Glutamatergic neuron (in vitro differentiated cells): ENCODE results near the gene DSC2. TPM values are rescaled to one million over a fixed set of nuclear protein-coding genes. Genes with fewer than 3 reads are reported as not detected.
A peak's percentile ranks its signal among the peaks of the same experiment; 100 is the strongest.
"Not testable (repeated sequence)": the region's sequence is repeated elsewhere in the genome, so short reads cannot be mapped to it uniquely, and the experiment has no call there.

Experiments
- DNase-seq: peaks from one replicate; pipeline ENCODE4 v3.0.0; 2022
- H3K27ac Mint-ChIP-seq: one replicate; pipeline ENCODE4 v1.8.0; 2020; ENCODE audit warnings: mild to moderate bottlenecking, mixed read lengths, inconsistent platforms; ENCODE audit not compliant: unreplicated experiment
- H3K27me3 Mint-ChIP-seq: one replicate; pipeline ENCODE4 v1.8.0; 2020; ENCODE audit warnings: mild to moderate bottlenecking, moderate library complexity, mixed read lengths, inconsistent platforms; ENCODE audit not compliant: unreplicated experiment
- H3K36me3 Mint-ChIP-seq: one replicate; pipeline ENCODE4 v1.8.0; 2020; ENCODE audit warnings: mild to moderate bottlenecking, mixed read lengths, inconsistent platforms; ENCODE audit not compliant: unreplicated experiment
- H3K4me1 Mint-ChIP-seq: one replicate; pipeline ENCODE4 v1.8.0; 2020; ENCODE audit warnings: mild to moderate bottlenecking, low read depth, mixed read lengths, inconsistent platforms; ENCODE audit not compliant: unreplicated experiment
- H3K4me3 Mint-ChIP-seq: one replicate; pipeline ENCODE4 v1.8.0; 2020; ENCODE audit warnings: mild to moderate bottlenecking, mixed read lengths, inconsistent platforms; ENCODE audit not compliant: unreplicated experiment
- H3K9me3 Mint-ChIP-seq: one replicate; pipeline ENCODE4 v1.8.0; 2020; ENCODE audit warnings: mild to moderate bottlenecking, moderate library complexity, mixed read lengths, inconsistent platforms; ENCODE audit not compliant: unreplicated experiment
- CTCF ChIP-seq: fragments of 200-600 bp; sonication (generic); IDR thresholded peaks from one replicate; pipeline ENCODE4 v1.5.0; 2021; ENCODE audit not compliant: partially characterized antibody, unreplicated experiment
- total RNA-seq: library from RNA; stranded (reverse); fragmentation: NEBNext Ultra II Directional; extraction: Animal tissue kit (Norgen Biotek cat#: 25700); gene quantifications from one replicate; pipeline ENCODE4 v1.2.1, GENCODE V29; 2021; ENCODE audit not compliant: unreplicated experiment

DSC2 gene
- total RNA-seq, 1 donor from 2014 or later, result 31.4 TPM

- peak overlapping the region; percentile 93 for H3K4me3 Mint-ChIP-seq
- TF ChIP-seq CTCF, result no peak
- H3K4me1 Mint-ChIP-seq, result peaks cover 2% of the 10 kb centered on the region
- peaks cover 12% of the 10 kb centered on the region for H3K9me3 Mint-ChIP-seq
- DNase-seq, result peak; percentile 30
- H3K27me3 Mint-ChIP-seq, result peaks cover 25% of the 10 kb centered on the region
- no peak overlapping the region for H3K27ac Mint-ChIP-seq
- peaks cover 11% of the 10 kb centered on the region for H3K36me3 Mint-ChIP-seq
These were observed 61.4 kb downstream of the DSC2 start for GRCh38 chr18:31040686-31041270.

- Mint-ChIP-seq H3K27me3 (peaks cover 25% of the 10 kb centered on the region), H3K9me3 (peaks cover 12% of the 10 kb centered on the region), H3K4me1 (peaks cover 2% of the 10 kb centered on the region), H3K27ac (no peak overlapping the region), H3K36me3 (peaks cover 11% of the 10 kb centered on the region), H3K4me3 (no peak overlapping the region)
- no peak for TF ChIP-seq CTCF
- no peak for DNase-seq
These were observed 62.8 kb downstream of the DSC2 start for GRCh38 chr18:31039426-31039825.

GRCh38 chr18:31037686-31038085, 64.5 kb downstream of the DSC2 start:
- not testable (repeated sequence) for H3K4me3 Mint-ChIP-seq, H3K36me3 Mint-ChIP-seq, DNase-seq, H3K9me3 Mint-ChIP-seq, H3K27ac Mint-ChIP-seq, H3K4me1 Mint-ChIP-seq
- H3K27me3 Mint-ChIP-seq, result peaks cover 14% of the 10 kb centered on the region

GRCh38 chr18:31034541-31034940, 67.7 kb downstream of the DSC2 start:
- no peak for DNase-seq
- Mint-ChIP-seq H3K9me3 (no peaks in the 10 kb centered on the region), H3K4me1 (no peaks in the 10 kb centered on the region), H3K27me3 (no peaks in the 10 kb centered on the region), H3K36me3 (no peaks in the 10 kb centered on the region), H3K4me3 (no peak overlapping the region), H3K27ac (no peak overlapping the region)
- TF ChIP-seq CTCF, result no peak

GRCh38 chr18:31030574-31031278, 71.5 kb downstream of the DSC2 start:
- H3K36me3 Mint-ChIP-seq, result no peaks in the 10 kb centered on the region
- no peak for TF ChIP-seq CTCF
- no peaks in the 10 kb centered on the region for H3K4me1 Mint-ChIP-seq
- no peaks in the 10 kb centered on the region for H3K27me3 Mint-ChIP-seq
- H3K27ac Mint-ChIP-seq, result no peak overlapping the region
- DNase-seq, result no peak
- no peaks in the 10 kb centered on the region for H3K9me3 Mint-ChIP-seq
- H3K4me3 Mint-ChIP-seq, result no peak overlapping the region
